Measurements from ENCODE around the gene GTPBP3.

The GTPBP3 gene

DNA sequence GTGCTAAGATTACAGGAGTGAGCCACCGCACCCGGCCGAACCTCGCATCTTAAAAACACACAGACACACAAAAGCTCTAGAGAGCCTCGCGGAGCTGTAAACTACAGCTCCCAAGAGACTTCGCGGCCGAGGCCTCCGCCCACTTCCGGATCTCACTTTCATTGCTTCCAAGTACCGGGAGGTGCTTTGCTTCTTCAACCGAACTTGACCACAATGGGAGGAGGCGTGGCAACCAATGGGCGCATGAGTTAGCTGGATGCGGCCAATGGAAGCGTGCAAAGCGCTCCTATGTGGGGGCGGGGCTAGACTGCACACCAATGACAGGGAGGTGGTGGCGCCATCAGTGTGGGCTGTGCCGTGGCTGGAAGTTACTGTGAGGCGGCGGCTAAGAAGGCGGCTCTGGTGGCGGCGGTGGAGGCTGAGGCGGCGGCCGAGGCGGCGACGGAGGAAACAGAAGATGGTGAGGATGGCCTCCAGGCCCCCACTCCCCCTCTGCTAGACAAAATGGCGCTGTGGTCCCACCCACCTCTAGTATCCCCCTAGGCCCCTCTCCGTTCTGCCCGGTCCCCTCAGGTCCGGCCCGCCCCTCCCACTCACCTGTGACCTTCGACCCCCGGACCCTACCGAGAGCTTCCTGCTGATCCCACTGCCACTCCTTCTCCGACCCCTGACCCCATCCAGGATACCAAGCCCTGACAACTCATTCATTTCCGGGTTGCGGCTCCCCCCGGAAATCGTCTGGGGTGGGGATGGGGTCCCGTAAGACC, 28.0 kb upstream of the GTPBP3 start, which contains the start of gene DDA1:
Gene DDA1, plus strand, starts transcription at position 366 of the 767 bp plus-strand sequence. Its CDS starts 92 bp downstream, at position 458.
- peak; percentile 100 for DNase-seq (ENCODE audit: low spot score)

- no peak for DNase-seq (ENCODE audit: low spot score)
Observed at GRCh38 chr19:17309965-17310461, 27.3 kb upstream of the GTPBP3 start.

DNA sequence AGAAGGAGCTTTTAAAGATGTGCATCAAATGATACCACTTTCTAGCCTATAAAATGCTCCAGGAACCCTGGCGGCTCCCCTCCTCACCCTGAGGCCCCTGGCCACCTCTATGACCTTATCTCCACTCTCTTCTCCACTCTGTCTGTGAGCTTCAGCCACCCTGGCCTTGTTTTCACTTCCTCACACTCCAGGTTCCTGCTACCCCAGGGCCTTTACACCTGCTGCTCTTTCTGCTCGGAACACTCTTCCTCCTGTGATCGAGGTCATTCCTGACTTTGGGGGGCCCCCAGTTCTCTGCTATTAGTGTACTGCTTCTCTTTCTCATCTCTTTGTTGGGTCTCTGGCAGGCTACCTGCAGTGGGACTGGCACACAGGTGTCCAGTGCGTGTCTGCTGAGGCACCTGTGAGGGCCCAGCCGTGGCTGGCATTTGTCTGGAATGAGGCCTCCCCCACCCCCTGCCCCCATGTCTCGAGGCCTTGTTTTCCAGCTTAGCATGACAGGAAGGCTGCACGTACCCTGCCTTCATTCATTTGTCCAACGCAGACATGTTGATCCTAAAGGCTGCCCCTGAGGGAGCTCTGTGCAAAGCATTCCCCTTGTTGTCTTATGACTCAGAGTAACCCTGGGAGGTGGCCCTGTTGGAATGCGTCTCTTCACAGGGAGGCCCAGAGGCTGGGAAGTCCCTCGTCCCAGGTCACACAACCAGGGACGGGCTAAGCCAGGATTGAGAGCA, 25.7 kb upstream of the GTPBP3 start:
- DNase-seq (ENCODE audit: low spot score): no peak

DNA sequence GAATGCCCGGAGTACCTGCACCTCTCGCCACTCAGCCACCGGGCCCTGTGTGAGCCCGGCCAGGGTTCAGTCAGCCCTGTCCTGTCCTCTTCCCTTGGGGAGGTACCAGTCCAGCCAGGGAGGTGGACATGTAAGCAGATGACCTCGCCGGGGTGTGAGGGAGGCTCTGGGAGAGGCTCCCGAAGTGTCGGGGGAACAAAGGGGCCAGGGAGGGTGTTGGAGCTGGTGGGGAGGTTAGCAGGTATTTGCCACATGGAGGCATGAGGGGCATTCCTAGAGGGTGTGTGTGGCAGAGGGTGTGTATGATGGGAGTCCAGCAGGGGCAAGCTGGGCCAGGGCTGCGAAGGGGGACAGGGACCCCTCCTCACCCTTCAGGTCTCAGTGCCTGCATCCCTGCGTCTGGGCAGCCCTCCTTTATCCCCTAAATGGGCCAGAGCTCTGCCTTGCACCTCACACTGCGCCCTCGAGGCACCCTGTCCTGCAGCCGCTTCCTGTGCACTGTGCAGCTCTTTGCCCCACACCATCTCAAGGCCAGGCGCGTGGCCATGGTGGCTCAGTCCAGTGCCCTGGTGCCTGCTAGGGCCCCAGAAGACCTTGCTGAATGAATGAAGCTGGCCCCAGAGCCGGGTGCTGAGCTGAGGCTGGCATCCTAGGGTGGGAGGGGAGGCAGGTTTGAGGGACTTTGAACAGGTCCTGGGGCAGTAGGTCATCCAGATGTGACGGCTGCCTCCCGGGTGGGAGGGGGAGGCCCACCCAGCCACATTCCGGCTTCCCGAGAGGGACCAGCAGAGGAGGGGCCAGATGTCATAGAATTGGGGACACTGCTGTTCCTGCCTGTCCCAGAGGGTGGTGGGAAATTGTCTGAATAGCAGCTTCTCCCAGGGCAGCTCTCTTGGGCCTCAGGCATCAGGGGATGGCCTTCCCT, 24.9 kb upstream of the GTPBP3 start:
- DNase-seq (ENCODE audit: low spot score): no peak

DNA sequence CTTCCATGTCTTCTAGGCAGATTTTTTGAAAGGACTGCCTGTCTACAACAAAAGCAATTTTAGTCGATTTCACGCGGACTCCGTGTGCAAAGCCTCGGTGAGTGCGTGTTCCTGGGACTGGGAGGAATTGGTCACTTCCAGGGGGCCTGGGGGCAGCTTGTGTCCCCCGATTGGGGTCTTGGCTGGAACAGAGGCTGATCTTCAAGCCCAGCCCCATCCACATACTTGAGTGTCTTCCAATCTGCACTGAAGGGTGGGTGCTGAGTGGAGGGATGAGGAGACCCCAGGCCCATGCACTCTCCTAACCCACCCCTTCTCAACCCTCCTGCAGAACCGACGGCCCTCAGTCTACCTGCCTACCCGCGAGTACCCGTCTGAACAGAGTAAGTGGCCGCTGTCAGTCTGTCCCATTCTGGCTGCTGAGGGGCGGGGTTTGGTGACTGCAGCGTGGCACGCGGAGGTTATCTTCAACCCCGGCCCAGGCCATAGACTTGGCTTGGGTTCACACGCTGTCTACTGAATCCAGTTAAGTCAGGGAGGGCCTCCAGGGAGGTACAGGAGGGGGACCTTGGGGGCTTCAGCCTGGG, 23.3 kb upstream of the GTPBP3 start:
- no peak for DNase-seq (ENCODE audit: low spot score)

DNA sequence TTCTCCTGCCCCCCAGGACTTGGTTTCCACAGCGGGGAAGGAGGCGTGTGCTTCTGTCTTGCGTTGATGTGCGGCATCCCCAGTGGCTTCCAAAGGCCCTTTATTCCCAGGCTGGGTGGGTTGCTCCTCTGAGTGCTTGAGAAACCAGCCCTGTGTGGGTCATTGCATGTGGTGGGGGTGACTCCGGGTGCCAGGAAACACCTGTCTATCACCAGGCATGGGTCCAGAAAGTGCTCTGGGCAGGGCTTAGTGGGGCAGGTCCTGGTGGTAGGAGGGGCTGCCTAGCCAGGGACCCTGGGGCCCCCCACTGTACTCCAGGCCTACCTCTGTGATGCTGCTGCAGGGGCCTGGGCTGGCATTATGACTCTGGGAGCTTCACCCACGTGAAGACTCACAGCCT, 18.4 kb upstream of the GTPBP3 start:
- DNase-seq (ENCODE audit: low spot score): no peak

DNA sequence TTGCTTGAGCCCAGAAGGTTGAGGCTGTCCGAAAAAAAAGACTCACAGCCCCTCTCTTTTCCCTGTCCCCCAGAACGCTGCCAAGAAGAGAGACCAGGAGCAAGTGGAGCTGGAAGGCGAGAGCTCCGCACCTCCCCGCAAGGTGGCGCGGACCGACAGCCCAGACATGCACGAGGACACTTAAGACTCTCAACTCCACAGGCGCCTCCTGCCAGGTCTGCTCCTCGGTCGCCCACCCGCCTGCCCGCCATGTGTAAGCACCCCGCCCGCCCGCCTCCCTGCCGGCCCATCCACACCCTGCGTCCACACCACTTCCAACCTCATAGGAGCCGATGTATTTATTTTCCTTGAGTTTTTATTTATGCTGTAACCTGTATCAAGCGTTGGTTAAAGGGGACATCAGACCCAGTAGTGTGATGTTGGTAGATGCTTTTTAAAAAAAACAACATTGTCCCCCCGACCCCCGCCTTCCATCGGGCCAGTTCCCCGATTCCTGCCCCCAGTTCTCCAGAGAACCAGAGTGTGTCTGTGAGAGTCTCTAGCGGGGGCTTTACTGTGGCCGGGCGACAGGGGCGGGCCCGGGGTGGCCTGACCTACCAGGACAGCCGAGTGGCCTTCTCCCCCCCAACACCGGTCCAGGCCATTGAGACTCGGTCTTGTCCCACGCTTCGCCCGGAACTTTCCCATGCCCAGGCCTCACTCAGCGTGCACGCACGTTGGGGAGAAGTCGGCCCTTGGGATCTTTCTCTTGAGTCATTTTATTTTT, 17.7 kb upstream of the GTPBP3 start:
- no peak for DNase-seq (ENCODE audit: low spot score)

DNA sequence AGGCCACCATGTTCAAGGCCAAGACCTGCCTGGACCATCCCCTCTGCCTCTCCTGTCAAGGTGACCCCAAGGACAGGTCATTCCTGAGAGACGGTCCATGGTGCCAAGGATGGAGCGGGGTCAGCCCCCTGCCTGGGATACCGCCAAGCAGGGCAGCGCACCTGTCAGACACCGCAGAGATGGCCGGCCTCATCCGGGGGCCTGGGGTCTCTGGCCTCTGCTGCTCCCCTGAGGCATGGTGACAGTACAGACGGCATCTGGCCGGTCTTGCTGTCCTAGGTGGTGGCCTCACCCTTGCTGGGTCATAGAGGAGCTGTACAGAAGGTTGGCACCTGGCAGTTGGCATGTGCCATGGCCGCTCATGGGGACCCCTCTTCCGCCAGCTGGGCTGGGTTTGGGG, 16.9 kb upstream of the GTPBP3 start:
- DNase-seq (ENCODE audit: low spot score): no peak

DNA sequence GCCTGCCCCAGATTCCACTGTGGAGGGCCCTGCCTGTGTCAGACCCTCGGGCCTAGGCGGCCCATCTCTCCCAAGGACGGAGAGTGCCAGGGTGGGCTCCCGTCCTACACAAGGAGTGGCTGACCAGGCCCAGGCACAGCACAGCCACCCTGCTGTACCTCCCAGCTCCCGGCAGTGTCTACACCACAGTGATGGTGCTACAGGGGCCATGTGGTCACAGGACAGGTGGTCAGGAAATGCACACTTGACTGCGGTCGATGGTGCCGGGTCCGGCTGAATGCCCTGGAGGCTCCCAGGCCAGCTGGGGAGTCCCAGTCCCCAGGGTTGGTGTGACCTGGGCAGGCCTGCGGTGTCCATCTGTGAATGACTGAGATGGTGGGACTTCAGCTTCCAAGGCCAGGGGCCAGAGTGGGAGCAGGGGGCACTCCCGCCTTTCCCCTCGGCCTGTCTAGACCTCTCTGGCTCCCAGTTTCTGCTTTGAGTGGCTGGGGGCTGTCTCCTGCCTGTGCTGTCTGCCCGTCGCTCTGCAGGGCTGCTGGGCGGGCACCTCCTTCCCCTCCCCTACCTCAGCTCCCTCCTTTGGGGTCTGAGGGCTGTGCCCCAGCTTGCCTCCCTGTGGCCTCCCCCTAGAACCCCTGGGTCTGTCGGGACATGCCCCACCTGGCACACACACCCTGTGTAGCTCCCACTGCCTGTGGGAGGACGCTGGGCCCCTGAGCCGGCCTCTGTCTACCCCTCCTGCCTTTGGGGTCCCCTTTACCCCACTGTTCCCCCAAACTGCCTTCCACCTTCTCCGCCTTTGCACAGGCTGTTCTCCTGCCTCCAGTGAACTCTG, 15.5 kb upstream of the GTPBP3 start:
- DNase-seq (ENCODE audit: low spot score): no peak

- no peak for DNase-seq (ENCODE audit: low spot score)
Observed at GRCh38 chr19:17322854-17323253, 14.5 kb upstream of the GTPBP3 start.

DNA sequence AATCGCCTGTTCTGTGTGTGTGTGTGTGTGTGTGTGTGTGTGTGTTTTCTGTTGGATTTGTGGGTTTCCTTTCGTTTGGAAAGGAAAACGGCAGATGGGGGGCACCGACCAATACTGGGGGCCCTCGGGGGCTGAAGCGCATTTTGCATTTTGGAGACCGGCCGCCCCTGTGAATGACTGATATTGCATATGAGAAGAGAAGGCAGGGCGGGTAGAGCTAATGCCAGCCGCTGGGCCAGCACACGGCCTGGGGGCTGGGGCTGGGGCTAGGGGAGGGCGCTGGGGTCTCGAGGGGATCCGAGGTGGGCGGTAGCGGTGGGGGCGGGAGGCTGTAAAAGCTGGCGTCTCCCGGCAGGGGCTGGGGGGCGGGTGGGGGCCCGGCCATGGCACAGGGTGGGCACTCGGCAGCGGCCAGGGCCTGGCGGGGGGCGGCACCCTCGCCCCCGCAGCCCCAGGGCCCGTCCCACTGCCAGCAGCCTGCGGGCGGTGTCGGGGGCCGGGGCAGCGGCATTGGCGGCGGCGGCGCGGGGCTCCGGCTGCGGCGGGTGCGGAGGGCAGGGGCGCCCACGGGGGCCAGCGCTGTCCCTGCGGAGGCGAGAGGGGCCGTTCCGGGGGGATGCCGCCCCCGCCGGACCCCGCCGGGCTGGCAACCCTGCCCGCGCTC, 13.9 kb upstream of the GTPBP3 start:
- no peak for DNase-seq (ENCODE audit: low spot score)

DNA sequence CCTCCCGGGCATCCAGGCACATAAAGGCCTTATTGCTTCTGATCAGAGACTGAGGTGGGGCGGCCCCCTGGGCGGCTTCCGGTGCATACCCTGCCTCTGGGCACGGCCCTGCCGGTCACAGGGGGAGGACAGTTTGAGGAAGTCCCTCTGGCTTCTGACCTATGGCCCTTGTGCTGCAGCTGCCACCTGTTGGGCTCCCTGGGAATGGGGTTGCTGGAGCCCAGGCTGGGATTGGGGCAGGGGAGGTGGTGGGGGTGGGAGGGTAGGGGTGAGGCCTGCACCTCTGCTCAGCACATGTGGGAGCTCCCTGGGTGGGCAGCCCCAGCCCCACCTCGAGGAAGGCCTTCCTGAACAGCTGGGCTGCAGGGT, 13.4 kb upstream of the GTPBP3 start:
- DNase-seq (ENCODE audit: low spot score): no peak

DNA sequence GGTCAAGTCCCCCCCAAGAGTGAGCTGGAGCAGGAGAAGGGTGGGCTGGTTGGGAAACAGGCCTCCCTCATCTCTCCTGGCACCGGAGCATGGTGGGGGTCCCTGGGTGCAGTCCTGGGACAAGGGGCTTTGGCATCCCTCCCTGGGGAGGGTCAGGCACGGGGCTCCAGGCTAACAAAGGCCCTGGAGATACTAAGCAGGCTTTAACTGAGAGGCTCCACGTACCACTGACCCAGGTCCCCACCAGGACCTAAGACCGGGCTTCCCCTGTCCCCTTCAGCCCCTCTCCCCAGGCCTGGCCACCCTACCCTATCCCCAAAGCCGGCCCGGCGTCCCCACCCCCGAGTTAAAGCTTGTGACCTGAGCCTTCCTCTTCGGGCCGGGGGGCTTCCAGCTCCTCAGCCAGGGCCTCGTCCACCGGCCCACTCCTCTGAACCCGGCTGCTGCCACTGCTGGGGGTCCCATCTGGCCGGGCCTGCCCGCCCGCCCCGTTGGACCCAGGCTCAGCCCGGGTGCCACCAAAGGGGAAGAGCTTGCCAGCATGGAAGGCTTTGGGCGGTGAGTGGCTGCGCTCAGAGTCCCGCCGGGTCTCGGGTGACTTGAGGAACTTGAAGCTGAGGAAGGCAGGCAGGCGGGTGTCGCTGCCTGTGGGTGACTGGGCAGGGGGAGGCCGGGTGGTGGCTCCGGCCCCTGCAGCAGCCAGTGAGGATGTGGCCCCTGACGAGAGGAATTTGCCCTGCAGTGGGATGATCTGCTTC, 12.8 kb upstream of the GTPBP3 start:
- DNase-seq (ENCODE audit: low spot score): no peak

DNA sequence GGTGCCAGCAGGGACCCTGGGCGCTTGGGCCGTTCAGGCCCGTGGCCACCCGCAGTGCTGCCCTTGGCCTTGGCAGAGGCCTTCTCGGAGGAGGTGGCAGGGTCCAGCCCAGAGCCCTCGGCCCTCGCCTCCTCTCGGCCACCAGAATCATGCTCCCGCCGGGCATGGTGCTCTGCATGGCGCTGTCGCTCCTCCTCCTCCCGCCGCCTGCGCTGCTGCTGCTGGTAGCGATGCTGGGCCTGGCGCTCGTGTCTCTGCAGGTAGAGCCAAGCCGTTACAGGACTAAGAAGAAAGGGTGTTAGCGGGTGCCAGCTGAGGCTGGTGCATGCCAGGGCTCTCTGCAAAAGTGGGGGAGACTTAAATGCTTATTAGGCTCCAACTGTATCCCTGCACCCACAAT, 12.2 kb upstream of the GTPBP3 start:
- DNase-seq (ENCODE audit: low spot score): no peak

DNA sequence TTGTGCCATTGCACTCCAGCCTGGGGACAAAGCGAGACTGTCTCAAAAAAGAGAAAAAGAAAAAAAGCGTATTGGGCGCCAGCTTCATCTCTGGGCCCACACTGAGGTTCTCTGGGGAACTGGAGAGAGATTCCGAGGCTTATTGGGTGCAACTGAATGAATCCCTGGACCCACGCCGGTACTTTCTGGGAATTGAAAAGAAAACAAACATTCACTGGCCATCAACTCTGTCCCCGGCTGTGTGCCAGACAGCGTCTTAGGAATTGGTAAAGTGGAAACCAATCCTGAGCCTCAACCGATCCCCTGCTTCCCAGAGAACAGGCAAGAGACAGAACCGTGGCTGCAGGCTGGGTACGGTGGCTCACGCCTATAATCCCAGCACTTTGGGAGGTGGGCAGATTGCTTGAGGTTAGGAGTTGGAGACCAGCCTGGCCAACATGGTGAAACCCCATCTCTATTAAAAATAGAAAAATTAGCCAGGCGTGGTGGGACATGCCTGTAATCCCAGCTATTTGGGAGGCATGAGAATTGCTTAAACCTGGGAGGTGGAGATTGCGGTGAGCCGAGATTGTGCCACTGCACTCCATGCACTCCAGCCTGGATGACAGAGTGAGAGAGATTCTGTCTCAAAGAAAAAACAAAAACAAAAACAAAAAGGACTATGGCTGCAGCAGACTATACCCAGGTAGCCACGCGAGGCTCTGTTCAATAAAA, 11.3 kb upstream of the GTPBP3 start:
- no peak for DNase-seq (ENCODE audit: low spot score)

- DNase-seq (ENCODE audit: low spot score): no peak
Observed at GRCh38 chr19:17326595-17326966, 10.8 kb upstream of the GTPBP3 start.

GRCh38 chr19:17327068-17327653, 10.2 kb upstream of the GTPBP3 start:
- DNase-seq (ENCODE audit: low spot score): no peak
